HG03354 (cell line): Measurements from ENCODE around the gene ZNF18.
"Not testable (repeated sequence)": the region's sequence is repeated elsewhere in the genome, so short reads cannot be mapped to it uniquely, and the experiment has no call there.

Source experiments
- ATAC-seq: cut with Tn5 transposase; IDR thresholded peaks from one replicate; pipeline ENCODE4 v1.9.1; 2021; ENCODE audit warnings: mild to moderate bottlenecking; ENCODE audit not compliant: unreplicated experiment, poor library complexity, severe bottlenecking

ZNF18 gene

GRCh38 chr17:11990363-11990983 is 6.8 kb downstream of the ZNF18 start:
- ATAC-seq = no peak

DNA sequence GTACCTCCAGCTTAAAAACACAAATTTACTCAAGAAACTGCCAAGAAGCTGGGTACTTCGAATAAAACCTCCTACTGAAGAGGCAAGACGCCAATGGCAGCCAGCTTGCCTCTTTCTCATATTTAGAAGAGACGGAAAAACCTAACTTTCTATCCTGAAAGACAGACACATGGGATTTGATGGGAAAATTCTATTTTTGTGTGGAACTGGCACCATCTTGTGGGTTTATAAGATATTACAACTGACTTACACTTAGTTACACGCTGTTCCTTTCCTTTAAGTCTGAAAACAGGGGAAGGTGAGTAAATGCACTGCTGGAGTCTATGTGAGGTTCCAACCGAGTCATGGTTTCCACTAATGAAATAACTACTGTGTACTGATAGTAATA is 10.3 kb downstream of the ZNF18 start:
- ATAC-seq = no peak

DNA sequence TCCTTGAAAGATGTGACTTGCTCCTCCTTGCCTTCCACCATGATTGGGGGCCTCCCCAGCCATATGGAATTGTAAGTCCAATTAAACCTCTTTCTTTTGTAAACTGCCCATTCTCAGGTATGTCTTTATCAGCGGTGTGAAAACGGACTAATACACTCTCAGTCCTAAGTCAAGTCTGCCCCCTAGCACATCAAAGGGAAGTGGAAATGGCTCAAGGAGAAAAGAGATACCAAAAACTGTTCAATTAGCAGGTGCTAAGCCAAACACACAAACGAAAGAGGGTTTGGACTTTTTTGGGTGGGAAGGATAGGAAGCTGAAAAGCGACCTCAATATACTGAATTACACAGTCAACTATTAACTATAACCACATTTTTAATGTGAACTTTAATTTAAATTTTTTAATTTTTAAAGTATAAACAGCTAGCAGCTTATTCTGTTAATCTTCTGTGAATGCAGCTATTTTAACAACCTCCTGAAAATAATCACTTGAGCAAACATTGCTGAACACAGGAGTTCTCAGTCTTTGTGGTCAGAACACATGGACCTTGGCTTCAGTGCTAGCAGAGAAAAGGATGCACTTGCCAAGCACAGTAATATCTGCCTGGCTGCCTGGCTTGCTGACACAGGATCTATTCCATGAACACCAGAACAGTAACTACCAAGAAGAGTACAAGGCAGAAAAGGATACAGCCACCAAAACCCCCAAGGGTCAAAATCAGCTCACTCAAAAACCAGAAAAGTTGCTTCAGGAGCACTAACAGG is 10.9 kb downstream of the ZNF18 start:
- no peak for ATAC-seq

- ATAC-seq = no peak
Observed at GRCh38 chr17:11981862-11982261, 15.4 kb downstream of the ZNF18 start.

DNA sequence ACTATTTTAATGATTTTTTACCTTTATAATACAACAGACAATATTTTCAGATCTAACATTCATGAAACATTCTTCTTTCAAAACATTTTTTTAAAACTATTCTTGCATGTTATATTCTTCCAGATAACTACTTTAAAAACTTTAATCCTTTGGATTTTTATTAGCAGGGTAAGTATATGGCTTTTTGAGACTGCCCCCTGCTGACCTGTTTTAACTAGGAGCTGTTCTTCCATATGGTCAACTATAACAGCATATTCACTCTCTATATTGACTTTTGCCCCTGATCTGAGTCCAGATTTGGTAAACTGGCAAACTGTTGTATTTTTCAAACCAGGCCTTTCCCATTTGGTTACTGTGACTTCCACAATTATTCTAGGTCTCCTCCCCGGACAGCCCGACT is 16.5 kb downstream of the ZNF18 start:
- no peak for ATAC-seq

GRCh38 chr17:11979795-11980194 is 17.5 kb downstream of the ZNF18 start:
- ATAC-seq = no peak

GRCh38 chr17:11972741-11973140 is 24.5 kb downstream of the ZNF18 start:
- not testable (repeated sequence) for ATAC-seq

GRCh38 chr17:11969565-11969964 is 27.7 kb downstream of the ZNF18 start:
- no peak for ATAC-seq

DNA sequence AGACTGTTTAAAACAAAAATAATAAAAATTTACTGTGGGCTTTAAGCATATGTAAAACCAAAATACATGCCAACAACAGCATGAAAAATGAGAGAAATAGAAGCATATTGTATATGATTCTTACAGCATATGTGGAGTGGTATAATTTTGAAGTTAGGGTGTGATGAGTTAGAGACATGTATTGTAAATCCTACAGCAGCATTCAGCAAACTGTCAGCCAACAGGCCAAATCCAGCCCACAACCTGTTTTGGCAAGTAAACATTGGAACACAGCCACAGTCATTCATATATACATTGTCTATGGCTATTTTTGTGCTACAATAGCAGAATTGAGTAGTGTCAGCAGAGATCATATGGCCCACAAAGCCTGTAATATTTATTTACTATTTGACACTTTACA is 42.3 kb downstream of the ZNF18 start:
- no peak for ATAC-seq

DNA sequence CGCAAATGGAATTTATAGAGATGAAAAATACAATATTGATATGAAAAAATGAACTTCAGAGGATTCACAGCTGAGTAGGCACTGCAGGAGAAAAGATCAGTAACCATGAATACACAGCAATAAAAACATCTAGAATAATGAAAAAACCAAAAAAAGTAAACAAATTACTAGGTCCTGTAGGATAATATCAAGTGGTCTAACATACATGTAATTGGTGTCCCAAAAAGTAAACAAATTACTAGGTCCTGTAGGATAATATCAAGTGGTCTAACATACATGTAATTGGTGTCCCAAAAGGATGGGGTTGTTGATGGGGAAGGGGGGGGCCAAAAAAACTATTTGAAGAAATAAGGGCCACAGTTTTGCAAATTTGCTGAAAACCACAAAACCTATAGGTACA is 43.4 kb downstream of the ZNF18 start:
- ATAC-seq = no peak

- ATAC-seq = no peak
Observed at GRCh38 chr17:11952610-11953009, 44.7 kb downstream of the ZNF18 start.

DNA sequence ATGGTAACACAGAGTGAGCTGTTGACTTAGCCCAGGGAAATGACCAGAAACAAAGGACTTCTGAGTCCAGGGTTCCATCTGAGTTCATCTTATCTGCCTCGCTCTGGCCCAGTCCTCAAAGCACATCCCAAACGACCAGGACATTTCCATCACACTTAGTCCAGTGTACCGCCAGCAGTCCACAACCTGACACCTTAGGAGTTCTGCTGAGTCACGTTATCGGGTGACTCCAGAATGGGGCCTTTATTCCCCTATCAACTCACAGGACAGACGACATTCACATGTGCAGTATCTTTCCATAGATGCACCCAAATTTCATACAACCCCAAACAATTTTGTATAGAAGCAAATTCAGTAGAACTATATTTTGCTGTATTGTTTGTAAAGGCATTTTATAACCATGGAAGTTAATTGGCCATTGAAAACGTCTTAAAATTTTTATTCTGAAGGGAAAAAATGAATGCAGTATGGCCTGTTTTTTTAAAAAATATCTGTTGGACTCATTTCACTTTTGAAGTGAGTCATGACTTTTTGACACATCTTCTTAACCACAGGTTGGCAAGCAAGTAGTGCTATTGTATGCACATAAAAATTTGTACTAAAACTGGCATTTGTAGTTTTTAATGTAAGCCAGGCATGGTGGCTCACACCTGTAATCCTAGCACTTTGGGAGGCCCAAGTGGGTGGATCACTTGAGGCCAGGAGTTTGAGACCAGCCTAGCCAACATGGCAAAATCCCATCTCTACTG is 46.3 kb downstream of the ZNF18 start:
- ATAC-seq = no peak

DNA sequence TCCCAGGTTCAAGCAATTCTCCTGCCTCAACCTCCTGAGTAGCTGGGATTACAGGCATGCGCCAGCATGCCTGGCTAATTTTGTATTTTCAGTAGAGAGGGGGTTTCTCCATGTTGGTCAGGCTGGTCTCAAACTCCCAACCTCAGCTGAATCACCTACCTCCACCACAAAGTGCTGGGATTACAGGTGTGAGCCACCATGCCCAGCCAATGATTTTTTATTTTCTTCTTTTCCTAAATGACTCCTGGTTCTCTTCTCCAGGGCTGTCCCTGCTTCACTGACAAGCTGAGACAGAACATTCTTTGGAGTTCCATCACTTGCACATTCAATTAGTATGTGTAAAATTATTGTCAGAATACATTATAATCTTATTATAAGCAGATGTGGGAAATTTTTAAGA is 47.7 kb downstream of the ZNF18 start:
- not testable (repeated sequence) for ATAC-seq

DNA sequence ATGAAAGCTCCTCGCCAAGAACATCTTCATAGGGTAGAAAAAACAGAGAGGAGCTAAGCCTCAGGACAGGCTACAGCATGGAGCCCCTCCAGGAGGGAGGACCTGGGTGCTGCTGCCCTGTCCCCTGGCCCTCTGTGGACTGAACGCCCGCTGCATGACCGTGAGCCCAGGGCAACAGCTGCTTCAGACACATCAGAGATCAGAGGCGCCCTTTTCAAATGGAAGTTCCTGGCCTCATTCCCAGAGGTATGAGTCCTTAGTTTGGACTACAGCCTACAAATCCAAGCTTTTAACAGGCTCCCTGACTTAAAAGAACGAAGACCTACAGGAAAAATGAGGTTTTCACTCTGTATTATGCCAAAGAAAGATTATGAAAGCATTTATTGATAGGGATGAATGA is 48.5 kb downstream of the ZNF18 start:
- no peak for ATAC-seq

DNA sequence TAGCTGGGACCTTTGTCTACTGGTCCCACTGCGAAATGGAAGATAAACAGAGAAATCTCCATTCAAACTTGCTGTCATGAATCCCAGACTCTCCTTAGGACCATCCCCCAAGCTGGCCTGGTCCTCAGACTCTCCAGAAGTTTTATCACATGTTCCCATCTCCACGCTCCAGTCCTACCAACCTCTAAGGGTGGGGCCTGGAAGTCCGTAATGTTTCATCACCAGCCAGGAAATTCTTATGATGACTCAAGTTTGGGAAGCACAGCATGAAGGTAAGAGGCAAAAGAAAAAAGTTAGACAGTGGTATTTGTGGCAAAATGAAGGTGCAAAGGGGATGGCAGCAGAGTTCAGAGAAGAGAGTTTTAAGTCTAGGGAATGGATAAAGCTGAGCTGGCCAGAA is 52.7 kb downstream of the ZNF18 start:
- no peak for ATAC-seq

DNA sequence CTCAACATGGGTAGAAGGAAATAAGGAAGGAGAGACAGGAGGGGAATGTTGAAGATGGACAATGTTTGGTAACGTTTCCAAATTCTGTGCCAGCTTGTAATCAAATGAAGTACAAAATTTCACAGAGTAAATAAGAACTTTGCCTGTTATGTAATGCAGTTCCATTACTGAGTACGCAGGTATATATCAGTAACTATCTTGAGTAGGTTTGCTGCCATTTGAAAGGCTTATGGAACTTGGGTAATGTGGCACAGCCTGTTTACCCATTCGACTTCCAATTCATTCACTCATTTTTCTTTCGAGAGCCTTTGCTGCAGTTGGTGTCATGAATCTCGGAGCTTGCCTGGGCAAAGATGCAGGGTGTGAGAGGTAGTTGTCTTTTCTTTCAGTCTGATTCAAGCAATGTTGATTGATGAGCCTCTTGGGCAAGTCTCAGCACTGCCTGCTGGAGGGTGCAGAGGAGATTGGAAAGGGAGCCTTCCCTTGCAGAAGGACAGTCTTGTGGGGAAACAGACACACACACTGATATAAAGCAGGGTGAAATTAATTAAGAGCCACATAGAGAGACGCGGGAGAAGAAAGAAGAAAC is 53.4 kb downstream of the ZNF18 start:
- no peak for ATAC-seq

- not testable (repeated sequence) for ATAC-seq
Observed at GRCh38 chr17:11943086-11943485, 54.2 kb downstream of the ZNF18 start.

DNA sequence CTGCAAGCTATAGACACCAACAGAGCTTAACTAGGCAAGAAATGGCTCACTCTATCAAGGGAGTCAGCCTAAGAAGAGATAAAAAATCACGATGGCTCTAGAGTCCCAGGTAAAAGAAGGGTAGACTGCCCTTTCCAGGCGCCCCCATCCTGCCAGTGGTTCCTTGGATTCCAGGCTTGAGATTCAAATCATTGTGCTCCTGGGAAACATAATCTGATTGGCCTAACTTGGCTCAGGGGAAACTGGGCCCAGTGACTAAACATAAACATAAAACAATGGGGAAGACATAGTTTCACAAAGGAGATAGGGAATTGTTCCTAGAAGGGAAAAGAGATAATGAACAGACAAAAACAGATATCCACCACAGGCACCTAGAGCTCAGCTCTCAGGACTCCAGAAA is 56.4 kb downstream of the ZNF18 start:
- ATAC-seq = no peak

DNA sequence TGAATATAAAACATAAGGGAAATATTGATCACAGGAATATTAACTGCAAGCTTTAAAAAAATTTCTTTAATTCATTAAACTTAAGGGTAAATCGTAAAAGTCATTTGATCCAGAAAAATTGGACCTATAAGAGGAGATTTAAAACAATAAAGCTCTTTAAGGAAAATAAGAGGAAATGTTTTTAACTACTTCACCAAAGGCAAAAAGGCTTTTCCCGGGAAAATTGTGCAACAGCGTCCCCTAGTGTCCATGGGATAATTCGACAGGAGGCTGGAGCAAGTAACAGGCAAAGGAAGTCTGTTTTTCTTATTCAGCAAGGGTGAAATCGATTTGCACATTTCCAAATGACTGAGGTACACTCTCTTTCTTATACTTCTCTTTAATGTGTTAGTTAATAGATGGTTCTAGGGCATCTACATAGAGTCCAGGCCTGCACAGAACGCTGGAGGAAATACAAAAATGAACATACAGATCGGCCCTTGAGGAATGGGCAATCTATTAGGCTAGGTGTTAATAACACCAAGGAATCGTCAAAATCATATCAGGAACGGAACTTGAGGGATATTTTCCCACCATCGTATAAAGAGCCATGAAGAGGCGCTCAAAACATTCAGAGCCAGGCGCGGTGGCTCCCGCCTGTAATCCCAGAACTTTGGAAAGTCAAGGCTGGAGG is 61.4 kb downstream of the ZNF18 start:
- ATAC-seq = no peak

GRCh38 chr17:11932337-11932898 is 64.9 kb downstream of the ZNF18 start:
- ATAC-seq = no peak
